Caco-2 (cell line): ENCODE measurements around the gene ISLR. TPM values are rescaled to one million over a fixed set of nuclear protein-coding genes. Genes with fewer than 3 reads are reported as not detected.

Source experiments
- BruUV-seq: library from RNA; stranded (reverse); fragments of 400-500 nt; replicated peaks from 2 replicates; lab custom pipeline; 2021; lab: Mats Ljungman, UMichigan
- CTCF ChIA-PET: fragments of 300-600 bp; sonication (Branson Sonifier 250); formaldehyde crosslinking; loops from one replicate; lab custom pipeline; 2022; ENCODE audit warnings: antibody characterized with exemption; lab: Charles Lee
- POLR2A ChIA-PET: fragments of 300-600 bp; sonication (Branson Sonifier 250); formaldehyde crosslinking; loops from one replicate; lab custom pipeline; 2022; ENCODE audit warnings: antibody characterized with exemption; lab: Charles Lee
- DNase-seq, 2 experiments: peaks; one replicate each; pipeline versions ENCODE4 v3.0.0 to v3.0.0-alpha.2; 2020 to 2022
- H3K27me3 ChIP-seq: replicated peaks from 2 replicates; pipeline ENCODE4 v1.6.0; 2011; ENCODE audit warnings: low read length; ENCODE audit not compliant: control insufficient read depth, insufficient read depth
- H3K36me3 ChIP-seq: 2 replicates; pipeline ENCODE4 v1.5.1; 2011; ENCODE audit warnings: low read length; ENCODE audit not compliant: control insufficient read depth, insufficient read depth
- H3K4me1 ChIP-seq: fragments of 250-450 bp; sonication (Bioruptor Pico); 2 replicates; pipeline ENCODE4 v1.5.1; 2020; ENCODE audit warnings: mild to moderate bottlenecking
- H3K4me3 ChIP-seq: 2 replicates; pipeline ENCODE4 v1.5.1; 2011; ENCODE audit warnings: low read depth, mild to moderate bottlenecking, control low read depth, low read length
- H3K9me3 ChIP-seq: fragments of 250-450 bp; sonication (Bioruptor Pico); 2 replicates; pipeline ENCODE4 v1.5.1; 2020; ENCODE audit warnings: mild to moderate bottlenecking, moderate library complexity
- H3K27ac Mint-ChIP-seq: one replicate; pipeline ENCODE4 v1.8.0; 2022; ENCODE audit warnings: mixed read lengths; ENCODE audit not compliant: unreplicated experiment
- H3K27me3 Mint-ChIP-seq: one replicate; pipeline ENCODE4 v1.8.0; 2022; ENCODE audit warnings: mixed read lengths; ENCODE audit not compliant: insufficient read depth, unreplicated experiment
- H3K36me3 Mint-ChIP-seq: one replicate; pipeline ENCODE4 v1.8.0; 2022; ENCODE audit warnings: mild to moderate bottlenecking, mixed read lengths; ENCODE audit not compliant: insufficient read depth, unreplicated experiment
- H3K4me1 Mint-ChIP-seq: one replicate; pipeline ENCODE4 v1.8.0; 2022; ENCODE audit warnings: low read depth, mixed read lengths; ENCODE audit not compliant: unreplicated experiment
- H3K4me3 Mint-ChIP-seq: one replicate; pipeline ENCODE4 v1.8.0; 2022; ENCODE audit warnings: mild to moderate bottlenecking, moderate library complexity, mixed read lengths; ENCODE audit not compliant: unreplicated experiment
- H3K9me3 Mint-ChIP-seq: one replicate; pipeline ENCODE4 v1.8.0; 2022; ENCODE audit warnings: mixed read lengths; ENCODE audit not compliant: unreplicated experiment
- CTCF ChIP-seq, 2 experiments: fragments of 200-600 bp in 1 of 2; IDR thresholded peaks; 1 replicate in 1 of 2; 2 replicates in 1 of 2; pipeline versions ENCODE4 v1.5.1 to v1.8.0; 2011 to 2022; ENCODE audit warnings: antibody characterized with exemption in 1 of 2, control low read depth in 1 of 2, inconsistent platforms in 1 of 2, low read depth in 1 of 2, low read length in 1 of 2, mild to moderate bottlenecking in 1 of 2, moderate library complexity in 1 of 2; ENCODE audit not compliant: insufficient read depth in 1 of 2, severe bottlenecking in 1 of 2, unreplicated experiment in 1 of 2
- intact Hi-C: fragments of 100-400 bp; cut with micrococcal nuclease; formaldehyde crosslinking; loops from one replicate; pipeline ENCODE4 v1.10.0; 2022; ENCODE audit not compliant: unreplicated experiment
- total RNA-seq: library from RNA; stranded (reverse); gene quantifications from 2 replicates; pipeline ENCODE4 v1.2.3, GENCODE V29; 2022

The ISLR gene
- total RNA-seq, 1 experiment from 2014 or later, result not detected

- H3K27ac Mint-ChIP-seq, result no peak overlapping the region
- ChIA-PET POLR2A (no interaction called here), CTCF (interaction anchor here (0.6 kb wide), 1 partner anchor 101 kb away, joined by 10 read pairs; no protein-coding TSS in a partner anchor)
- no peaks in the 10 kb centered on the region for H3K27me3 ChIP-seq
- no peaks in the 10 kb centered on the region for H3K36me3 ChIP-seq
- no peaks in the 10 kb centered on the region for H3K4me1 ChIP-seq
- H3K4me3 ChIP-seq, result no peak overlapping the region
- no peaks in the 10 kb centered on the region for H3K9me3 ChIP-seq
- H3K4me1 Mint-ChIP-seq, result peaks cover 7% of the 10 kb centered on the region
- BruUV-seq, result no TSS peak
- intact Hi-C loops, result no loop called here
- H3K27me3 Mint-ChIP-seq, result peaks cover 4% of the 10 kb centered on the region
- H3K36me3 Mint-ChIP-seq, result peaks cover 6% of the 10 kb centered on the region
- no peaks in the 10 kb centered on the region for H3K9me3 Mint-ChIP-seq
- TF ChIP-seq CTCF (IDR thresholded peaks at IDR 0.05; ENCODE audit: insufficient read depth in 1 of 2, low read depth in 1 of 2, low read length in 1 of 2, severe bottlenecking in 1 of 2, unreplicated experiment in 1 of 2), result no peak
- no peak overlapping the region for H3K4me3 Mint-ChIP-seq
- no peak for DNase-seq
Measured at GRCh38 chr15:74208901-74209559, 35.5 kb downstream of the ISLR start.

- Mint-ChIP-seq H3K4me1 (peaks cover 7% of the 10 kb centered on the region), H3K27ac (no peak overlapping the region), H3K27me3 (peaks cover 4% of the 10 kb centered on the region), H3K4me3 (no peak overlapping the region), H3K9me3 (no peaks in the 10 kb centered on the region), H3K36me3 (peaks cover 6% of the 10 kb centered on the region)
- ChIA-PET CTCF (interaction anchor here (0.6 kb wide), 1 partner anchor 100 kb away, joined by 10 read pairs; no protein-coding TSS in a partner anchor), POLR2A (no interaction called here)
- TF ChIP-seq CTCF (IDR thresholded peaks at IDR 0.05; ENCODE audit: insufficient read depth in 1 of 2, low read depth in 1 of 2, low read length in 1 of 2, severe bottlenecking in 1 of 2, unreplicated experiment in 1 of 2), result no peak
- no TSS peak for BruUV-seq
- Histone ChIP-seq H3K9me3 (no peaks in the 10 kb centered on the region), H3K4me1 (no peaks in the 10 kb centered on the region), H3K36me3 (no peaks in the 10 kb centered on the region), H3K4me3 (no peak overlapping the region), H3K27me3 (no peaks in the 10 kb centered on the region)
- no peak for DNase-seq
- intact Hi-C loops, result no loop called here
Measured at GRCh38 chr15:74209560-74209958, 36.0 kb downstream of the ISLR start.

DNA sequence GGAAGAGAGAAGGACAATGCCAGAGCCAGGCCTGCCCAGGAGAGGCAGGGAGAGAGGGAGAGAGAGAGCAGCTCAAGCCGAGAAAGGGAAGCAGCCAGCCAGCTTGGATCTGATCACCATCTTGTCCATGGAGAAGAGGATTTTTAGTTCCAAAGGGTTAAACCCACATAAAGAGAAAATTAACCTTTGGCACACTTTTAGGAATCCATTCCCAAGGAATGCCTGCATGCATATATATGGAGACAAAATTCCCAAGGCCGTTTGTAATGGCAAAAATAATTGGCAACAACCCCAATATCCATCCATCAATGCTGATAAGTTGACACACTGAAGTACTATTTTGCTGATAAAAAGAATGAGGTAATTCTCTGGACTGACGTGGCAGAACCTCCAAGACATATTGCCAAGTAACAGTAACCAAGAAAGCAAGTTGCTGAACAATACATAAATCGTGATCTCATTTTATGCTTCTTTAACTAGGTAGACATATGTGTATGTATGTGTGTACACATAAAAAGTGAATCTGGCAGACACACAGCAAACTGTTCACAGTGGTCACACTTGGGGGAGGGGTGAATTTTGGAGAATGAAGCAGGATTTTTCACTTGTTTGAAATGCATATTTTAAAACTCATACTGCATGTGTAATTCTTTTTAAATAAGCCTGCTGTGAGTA, 36.6 kb downstream of the ISLR start:
- no peak for DNase-seq
- H3K27me3 ChIP-seq, result no peaks in the 10 kb centered on the region
- H3K9me3 ChIP-seq, result no peaks in the 10 kb centered on the region
- Mint-ChIP-seq H3K4me1 (peaks cover 12% of the 10 kb centered on the region), H3K4me3 (no peak overlapping the region), H3K36me3 (peaks cover 6% of the 10 kb centered on the region), H3K9me3 (no peaks in the 10 kb centered on the region), H3K27me3 (peaks cover 4% of the 10 kb centered on the region), H3K27ac (no peak overlapping the region)
- no peak overlapping the region for H3K4me3 ChIP-seq
- intact Hi-C loops, result no loop called here
- BruUV-seq, result no TSS peak
- no peak for TF ChIP-seq CTCF (IDR thresholded peaks at IDR 0.05; ENCODE audit: insufficient read depth in 1 of 2, low read depth in 1 of 2, low read length in 1 of 2, severe bottlenecking in 1 of 2, unreplicated experiment in 1 of 2)
- CTCF ChIA-PET, result interaction anchor here (0.8 kb wide), 1 partner anchor 97 kb away, joined by 3 read pairs; no protein-coding TSS in a partner anchor
- H3K4me1 ChIP-seq, result no peaks in the 10 kb centered on the region
- H3K36me3 ChIP-seq, result no peaks in the 10 kb centered on the region
- POLR2A ChIA-PET, result no interaction called here
